NK-92 (cell line): ENCODE measurements around the gene ZFP36.
A peak's percentile ranks its signal among the peaks of the same experiment; 100 is the strongest.

Source experiments
- DNase-seq: peaks from one replicate; lab custom pipeline; 2025; ENCODE audit not compliant: unreplicated experiment; lab: John Stamatoyannopoulos, UW

The ZFP36 gene

DNA sequence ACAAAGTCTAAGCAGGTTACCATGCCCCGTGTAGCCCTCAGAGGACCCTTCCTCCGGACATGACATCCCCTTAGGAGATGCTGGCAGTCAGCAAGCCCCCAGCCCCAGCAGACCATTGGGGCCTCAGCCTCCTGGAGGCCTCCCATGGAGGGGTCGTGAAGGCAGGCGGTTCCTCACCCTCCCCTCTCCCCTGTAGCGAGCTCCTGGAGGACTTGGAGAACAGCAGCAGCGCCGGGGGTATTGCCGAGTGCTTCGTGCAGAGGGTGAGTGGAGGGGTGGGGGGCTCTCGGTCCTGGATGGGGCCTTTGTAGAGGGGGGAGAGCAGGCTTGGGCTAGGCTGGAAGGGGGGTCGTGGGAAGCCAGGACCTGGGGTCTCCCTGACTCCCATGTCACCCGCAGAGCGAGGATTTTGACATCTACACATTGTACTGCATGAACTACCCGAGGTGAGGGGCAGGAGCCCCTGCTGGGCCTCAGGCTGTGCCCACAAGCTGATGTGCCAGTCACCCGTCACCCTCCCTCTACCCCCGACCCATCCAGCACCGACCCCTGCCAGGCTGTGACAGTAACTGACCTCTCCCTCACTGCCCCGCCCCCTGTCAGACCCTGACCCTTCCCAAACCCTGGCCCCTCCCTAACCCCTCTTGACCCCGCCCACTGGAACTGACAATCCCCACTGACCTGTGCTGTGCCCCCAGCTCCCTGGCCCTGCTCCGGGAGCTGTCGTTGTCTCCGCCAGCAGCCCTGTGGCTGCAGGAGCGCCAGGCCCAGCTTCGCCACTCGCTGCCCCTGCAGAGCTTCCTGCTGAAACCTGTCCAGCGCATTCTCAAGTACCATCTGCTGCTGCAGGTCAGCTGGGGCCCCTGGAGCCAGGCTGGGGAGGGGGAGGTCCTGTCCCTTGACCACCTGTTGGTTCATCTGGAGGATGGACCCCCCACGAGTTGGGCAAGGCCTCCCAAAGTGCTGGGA lies 9.8 kb downstream of the ZFP36 start:
- no peak for DNase-seq

GRCh38 chr19:39417463-39418181 lies 11.0 kb downstream of the ZFP36 start:
- DNase-seq: no peak

DNA sequence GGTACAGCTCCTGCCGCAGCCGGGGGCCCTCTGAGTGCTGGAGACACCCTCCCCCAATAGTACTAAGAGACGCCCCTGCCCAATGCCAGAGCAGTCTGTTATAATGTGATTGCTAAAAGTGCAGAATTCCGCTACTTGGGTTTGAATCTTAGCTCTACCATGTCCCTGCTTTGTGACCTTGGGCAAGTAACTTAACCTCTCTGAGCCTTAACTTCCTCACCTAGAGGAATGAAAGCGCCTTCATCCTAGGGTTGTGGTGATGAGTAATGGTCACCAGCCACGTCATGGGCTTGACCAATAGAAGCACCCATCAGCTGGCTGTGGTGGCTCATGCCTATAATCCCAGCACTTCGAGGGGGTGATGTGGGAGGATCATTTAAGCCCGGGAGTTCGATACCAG lies 12.4 kb downstream of the ZFP36 start:
- no peak for DNase-seq

DNA sequence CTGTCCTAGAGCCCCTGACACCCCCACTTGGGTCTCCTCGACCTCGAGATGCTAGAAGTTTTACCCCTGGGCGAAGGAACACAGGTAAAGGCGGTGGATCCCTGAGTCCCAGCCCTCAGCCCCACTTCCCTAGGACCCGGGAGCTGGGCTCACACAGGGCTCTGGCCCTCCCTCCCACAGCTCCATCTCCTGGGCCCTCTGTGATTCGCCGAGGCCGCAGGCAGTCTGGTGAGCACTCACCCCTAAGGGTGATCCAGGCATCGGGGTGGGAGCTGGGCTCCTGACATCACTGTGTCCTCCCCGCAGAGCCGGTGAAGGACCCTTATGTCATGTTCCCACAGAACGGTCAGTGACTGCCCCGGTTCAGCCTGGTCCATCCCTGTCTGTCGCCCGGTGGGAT lies 14.1 kb downstream of the ZFP36 start:
- DNase-seq: no peak

DNA sequence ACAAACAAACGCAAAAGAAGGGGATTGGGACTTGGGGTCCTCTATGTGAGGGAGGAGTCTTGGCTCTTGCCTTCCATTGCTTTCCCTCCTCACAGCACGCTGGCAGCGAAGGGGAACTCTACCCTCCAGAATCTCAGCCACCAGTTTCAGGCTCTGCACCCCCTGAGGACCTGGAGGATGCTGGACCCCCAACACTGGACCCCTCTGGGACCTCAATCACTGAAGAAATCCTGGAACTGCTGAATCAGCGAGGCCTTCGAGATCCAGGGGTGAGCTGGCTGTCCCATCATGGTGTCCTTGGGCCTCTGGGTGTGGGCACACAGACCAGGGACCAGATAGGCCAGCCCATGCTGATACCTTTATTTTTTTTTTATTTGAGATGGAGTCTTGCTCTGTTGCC lies 15.4 kb downstream of the ZFP36 start:
- DNase-seq: no peak

DNA sequence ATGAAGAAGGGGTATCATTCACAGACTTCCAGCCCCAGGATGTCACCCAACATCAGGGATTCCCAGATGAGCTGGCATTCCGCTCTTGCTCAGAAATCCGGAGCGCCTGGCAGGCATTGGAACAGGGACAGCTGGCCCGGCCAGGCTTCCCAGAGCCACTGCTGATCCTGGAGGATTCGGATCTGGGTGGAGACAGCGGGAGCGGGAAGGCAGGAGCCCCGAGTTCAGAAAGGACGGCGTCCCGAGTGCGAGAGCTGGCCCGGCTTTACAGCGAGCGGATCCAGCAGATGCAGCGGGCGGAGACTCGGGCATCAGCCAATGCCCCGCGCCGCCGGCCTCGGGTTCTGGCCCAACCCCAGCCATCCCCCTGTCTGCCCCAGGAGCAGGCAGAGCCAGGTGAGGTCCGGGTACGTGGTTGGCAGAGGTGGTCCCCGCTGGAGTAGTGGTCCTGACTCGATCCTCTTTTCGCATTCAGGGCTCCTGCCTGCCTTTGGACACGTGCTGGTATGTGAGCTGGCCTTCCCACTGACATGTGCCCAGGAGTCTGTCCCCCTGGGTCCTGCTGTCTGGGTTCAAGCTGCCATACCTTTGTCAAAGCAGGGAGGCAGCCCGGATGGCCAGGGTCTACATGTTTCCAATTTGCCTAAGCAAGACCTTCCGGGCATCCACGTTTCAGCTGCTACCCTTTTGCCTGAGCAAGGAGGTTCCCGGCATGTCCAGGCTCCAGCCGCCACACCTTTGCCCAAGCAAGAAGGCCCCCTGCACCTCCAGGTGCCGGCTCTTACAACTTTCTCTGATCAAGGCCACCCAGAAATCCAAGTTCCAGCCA lies 16.8 kb downstream of the ZFP36 start:
- no peak for DNase-seq

DNA sequence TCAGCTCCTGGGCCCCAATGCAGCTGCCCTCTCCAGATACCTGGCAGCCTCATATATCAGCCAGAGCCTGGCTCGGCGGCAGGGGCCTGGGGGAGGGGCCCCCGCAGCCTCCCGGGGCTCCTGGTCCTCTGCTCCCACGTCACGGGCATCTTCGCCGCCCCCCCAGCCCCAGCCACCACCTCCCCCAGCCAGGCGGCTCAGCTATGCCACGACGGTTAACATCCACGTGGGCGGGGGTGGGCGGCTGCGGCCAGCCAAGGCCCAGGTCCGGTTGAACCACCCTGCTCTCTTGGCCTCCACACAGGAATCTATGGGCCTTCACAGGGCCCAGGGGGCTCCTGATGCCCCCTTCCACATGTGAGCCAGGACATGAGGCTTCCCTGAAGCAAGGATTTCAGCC lies 18.3 kb downstream of the ZFP36 start:
- DNase-seq: no peak

- DNase-seq: no peak
Measured at GRCh38 chr19:39425744-39426143, 19.1 kb downstream of the ZFP36 start.

DNA sequence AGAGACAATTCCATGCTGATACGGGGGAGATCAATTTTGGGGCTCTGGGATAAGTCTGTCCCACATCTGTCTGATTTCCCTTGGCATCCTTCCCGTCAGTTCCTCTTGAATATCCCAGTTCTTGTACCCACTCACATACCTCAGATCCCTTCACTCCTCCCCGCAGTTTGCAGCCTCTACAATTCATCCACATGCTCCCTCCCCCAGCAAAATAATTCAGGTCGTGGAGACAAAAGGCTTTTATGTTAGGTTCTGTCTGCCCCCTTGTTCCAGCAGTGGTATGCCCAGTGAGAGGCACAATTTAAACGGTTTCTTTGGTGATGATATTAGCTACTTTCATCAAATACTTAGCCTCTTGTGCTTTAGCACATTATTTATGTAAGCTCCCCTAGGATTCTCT lies 19.5 kb downstream of the ZFP36 start:
- no peak for DNase-seq

DNA sequence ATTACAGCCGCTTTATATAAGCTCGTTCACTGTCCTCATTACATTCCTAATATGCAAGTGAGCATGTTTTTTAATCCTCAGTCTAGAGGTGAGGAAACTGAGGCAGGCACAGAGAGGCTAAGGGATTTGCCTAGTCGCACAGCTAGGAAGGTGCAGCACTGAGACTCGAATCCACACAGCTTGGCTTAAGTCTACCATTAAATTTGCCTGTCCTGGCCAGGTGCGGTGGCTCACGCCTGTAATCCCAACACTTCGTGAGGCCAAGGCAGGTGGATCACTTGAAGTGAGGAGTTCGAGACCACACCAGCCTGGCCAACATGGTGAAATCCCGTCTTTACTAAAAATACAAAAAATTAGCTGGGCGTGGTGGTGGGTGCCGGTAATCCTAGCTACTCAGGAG lies 21.1 kb downstream of the ZFP36 start:
- no peak for DNase-seq

DNA sequence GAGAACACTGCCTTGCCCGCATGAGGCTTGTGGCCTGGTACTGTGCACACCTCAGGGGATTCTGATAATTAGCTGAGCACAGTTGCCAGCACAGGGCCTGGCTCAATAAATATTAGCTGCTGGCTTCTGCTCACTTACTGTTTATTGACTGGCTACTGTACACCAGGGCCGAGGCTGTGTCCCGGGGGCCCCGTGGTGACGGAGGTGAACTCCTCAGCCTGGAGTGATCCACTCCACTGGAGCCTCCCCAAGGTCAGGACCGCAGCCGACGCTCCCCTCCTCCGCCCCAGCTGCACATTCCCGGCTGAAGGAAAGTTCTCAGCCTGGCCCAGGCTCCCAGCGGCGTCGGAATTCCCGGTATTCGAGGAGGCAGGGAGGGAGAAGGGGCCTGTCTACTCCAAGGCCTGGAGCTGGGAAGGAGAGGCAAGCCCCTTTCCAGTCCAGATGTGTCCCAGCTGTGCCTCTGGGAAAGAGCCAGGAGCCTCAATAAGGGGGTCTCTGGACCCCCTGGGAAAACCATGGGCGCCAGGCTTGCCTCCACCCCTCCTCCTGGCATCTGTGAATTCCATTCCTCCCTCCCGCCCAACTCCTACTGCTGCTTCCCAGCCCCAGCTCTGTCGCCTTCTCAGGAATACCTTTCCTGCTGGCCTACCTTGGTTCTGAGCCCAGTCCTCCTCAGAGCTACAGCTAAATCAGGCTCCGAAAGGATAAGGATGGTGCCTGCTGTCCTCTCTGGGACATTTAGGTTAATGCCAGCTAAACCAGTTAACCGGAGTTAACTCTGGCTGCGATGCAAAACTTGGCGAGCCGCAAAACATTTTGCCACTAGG lies 21.9 kb downstream of the ZFP36 start:
- DNase-seq: no peak

DNA sequence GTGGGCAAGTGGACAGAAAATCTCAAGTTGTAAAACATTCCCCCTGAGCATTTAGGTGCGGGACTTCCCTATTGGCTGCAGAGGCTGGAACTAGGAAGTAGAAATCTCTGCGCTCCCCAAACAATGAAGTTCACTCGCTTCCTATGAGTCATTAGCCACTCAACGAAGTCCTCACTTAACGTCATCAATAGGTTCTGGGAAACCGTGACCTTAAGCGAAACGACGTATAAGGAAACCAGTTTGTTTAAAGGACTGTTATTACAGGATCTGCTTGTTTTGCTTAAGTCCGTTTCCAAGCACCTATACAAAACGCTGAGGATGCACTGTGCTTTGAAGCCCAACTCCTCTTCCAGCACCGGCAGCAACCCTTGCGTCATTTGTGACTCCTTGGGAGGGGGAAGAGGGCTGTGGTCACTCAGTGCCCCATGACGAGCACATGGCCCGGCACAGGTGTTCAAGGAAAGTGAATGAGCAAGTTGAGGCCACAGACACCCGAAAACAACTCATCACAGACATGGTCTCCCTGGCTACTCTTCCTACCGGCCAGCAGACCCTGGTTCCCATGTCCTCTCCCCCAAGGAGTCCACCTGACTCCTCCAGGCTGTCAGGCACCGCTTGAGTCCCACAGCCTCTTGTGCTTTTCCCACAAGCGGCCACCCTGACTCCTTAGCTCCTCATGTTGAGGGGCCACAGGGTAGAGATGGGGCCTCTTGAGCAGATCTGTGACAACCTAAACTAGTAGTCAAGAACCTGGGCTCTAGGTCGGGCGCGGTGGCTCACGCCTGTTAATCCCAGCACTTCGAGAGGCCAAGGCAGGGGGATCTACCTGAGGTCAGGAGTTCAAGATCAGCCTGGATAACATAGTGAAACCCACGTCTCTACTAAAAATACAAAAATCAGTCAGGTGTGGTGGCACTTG lies 24.3 kb downstream of the ZFP36 start:
- DNase-seq: no peak

- no peak for DNase-seq
Measured at GRCh38 chr19:39432677-39433025, 26.0 kb downstream of the ZFP36 start.

GRCh38 chr19:39433480-39434079 lies 26.9 kb downstream of the ZFP36 start:
- no peak for DNase-seq

- DNase-seq: no peak
Measured at GRCh38 chr19:39434123-39435076, 27.8 kb downstream of the ZFP36 start.

- peak; percentile 98 for DNase-seq
Measured at GRCh38 chr19:39435499-39436349, 29.1 kb downstream of the ZFP36 start, which contains the start of gene RPS16. RPS16 (minus strand) TSS chr19:39435949; CDS start chr19:39435895, 54 bp downstream.

GRCh38 chr19:39436350-39436716 lies 29.7 kb downstream of the ZFP36 start:
- no peak for DNase-seq
